GM12801 (cell line): ENCODE data around the gene MICAL2.

Experiments used
- TF ChIP-seq, protein P1 (sequence below): IDR thresholded peaks from one replicate; pipeline ENCODE4 v1.5.1; 2011; ENCODE audit warnings: control low read depth; ENCODE audit not compliant: insufficient read length; ENCODE audit errors: extremely low read depth

Gene MICAL2

DNA sequence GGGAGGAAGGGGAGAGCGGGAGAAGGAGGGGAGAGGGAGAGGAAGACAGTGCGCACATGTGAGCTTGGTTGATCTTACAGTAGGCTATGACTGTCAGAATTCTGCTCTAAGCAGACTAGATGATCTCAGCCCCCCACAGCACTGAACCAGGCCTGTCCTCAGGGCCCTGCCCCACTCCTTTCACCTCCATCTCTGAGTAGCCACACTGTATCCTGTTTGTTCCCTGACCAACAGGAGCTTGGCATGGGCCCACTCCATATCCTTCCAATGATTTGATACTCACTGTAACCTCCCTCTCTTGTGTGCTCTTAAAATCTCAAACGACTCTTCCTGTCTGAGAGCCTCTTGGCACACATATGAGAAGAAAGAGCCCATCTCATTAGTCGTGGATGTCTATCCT, 180.9 kb downstream of the MICAL2 start:
- TF ChIP-seq, protein P1, sequence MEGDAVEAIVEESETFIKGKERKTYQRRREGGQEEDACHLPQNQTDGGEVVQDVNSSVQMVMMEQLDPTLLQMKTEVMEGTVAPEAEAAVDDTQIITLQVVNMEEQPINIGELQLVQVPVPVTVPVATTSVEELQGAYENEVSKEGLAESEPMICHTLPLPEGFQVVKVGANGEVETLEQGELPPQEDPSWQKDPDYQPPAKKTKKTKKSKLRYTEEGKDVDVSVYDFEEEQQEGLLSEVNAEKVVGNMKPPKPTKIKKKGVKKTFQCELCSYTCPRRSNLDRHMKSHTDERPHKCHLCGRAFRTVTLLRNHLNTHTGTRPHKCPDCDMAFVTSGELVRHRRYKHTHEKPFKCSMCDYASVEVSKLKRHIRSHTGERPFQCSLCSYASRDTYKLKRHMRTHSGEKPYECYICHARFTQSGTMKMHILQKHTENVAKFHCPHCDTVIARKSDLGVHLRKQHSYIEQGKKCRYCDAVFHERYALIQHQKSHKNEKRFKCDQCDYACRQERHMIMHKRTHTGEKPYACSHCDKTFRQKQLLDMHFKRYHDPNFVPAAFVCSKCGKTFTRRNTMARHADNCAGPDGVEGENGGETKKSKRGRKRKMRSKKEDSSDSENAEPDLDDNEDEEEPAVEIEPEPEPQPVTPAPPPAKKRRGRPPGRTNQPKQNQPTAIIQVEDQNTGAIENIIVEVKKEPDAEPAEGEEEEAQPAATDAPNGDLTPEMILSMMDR = no peak

DNA sequence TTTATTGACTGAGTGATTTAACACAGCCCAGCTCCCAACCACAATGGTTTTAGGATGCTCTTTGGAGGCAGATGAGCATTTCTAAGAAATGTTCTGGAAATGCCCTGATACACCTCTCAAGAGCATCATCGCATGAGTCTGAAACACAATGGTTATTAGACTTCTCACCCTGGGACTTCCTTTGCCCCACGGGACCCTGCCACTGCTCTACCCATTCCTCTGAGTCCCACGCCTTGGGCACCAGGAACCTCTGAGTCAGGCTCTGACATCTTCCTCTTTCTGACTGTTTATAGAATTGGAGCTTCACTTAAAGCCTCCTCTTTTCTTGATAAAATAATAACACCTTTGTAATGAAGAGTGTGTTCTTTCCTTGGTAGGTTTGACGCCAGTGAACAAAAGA, 181.4 kb downstream of the MICAL2 start:
- TF ChIP-seq, protein P1 = no peak

- TF ChIP-seq, protein P1 = no peak
Measured at GRCh38 chr11:12292766-12293165, 182.4 kb downstream of the MICAL2 start.

DNA sequence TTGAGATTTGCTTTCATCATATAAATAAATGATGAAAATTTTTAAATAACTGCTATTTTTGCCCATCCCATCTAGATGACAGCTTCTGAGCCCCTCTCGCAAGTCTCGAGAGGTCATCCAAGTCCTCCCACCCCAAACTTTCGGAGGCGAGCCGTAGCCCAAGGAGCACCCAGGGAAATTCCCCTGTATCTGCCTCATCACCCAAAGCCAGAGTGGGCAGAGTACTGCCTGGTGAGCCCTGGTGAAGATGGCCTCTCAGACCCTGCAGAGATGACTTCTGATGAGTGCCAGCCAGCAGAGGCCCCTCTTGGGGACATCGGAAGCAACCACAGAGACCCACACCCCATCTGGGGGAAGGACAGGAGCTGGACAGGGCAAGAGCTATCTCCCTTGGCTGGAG, 183.1 kb downstream of the MICAL2 start:
- TF ChIP-seq, protein P1 = no peak

DNA sequence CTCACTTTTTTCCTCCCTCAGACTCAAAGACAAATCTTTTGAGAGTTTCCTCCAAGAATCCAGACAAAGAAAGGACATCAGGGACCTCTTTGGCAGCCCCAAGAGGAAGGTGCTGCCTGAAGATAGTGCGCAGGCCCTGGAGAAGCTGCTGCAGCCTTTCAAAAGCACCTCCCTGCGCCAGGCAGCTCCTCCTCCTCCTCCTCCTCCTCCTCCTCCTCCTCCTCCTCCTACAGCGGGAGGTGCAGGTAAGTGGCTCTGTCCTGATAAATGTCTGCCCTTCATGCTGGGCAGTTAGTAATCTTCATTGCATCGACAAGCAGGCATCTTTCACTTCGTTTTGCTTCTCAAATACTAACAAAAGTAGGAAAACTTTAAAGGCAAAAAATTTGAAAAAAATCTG, 184.2 kb downstream of the MICAL2 start:
- TF ChIP-seq, protein P1 = no peak

DNA sequence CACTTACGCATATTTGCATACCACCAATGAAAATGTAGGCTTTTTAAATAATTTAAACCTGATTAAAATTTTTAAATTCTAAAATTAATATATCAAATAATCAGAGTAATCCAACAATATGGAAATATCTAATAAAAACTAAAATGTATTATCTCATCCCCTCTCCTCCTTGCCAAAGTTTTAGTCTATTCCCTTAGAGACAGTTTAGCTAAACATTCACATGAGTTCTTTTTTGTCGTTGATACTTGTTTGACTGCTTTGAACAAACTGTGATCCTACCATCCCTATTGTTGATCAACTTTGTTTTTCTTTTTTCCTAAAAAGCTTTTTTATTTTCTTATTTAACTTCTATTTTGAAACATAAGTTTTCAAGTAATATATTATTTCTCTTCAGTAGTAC, 185.6 kb downstream of the MICAL2 start:
- TF ChIP-seq, protein P1 = no peak

- TF ChIP-seq, protein P1 = no peak
Measured at GRCh38 chr11:12298610-12299009, 188.2 kb downstream of the MICAL2 start.

- TF ChIP-seq, protein P1 = no peak
Measured at GRCh38 chr11:12301379-12301778, 191.0 kb downstream of the MICAL2 start.
